Prostate gland (tissue), 2 donors: ENCODE measurements around the gene LRIT3. TPM values are rescaled to one million over a fixed set of nuclear protein-coding genes. Genes with fewer than 3 reads are reported as not detected.
A peak's percentile ranks its signal among the peaks of the same experiment; 100 is the strongest.

Experiments used
- DNase-seq: peaks from one replicate; pipeline ENCODE4 v3.0.0-alpha.2; 2019; ENCODE audit warnings: low spot score
- H3K27ac ChIP-seq, 2 donors: fragments of 200-600 bp; sonication (generic); 2 replicates each; pipeline ENCODE4 v1.5.1; 2017 to 2019
- H3K27me3 ChIP-seq: fragments of 200-600 bp; sonication (generic); replicated peaks from 2 replicates; pipeline ENCODE4 v1.5.1; 2019; ENCODE audit not compliant: insufficient read depth
- H3K36me3 ChIP-seq, 2 donors: fragments of 200-600 bp; sonication (generic); 1 replicate in 1 of 2; 2 replicates in 1 of 2; pipeline versions ENCODE4 v1.5.1 to v1.8.1; 2017 to 2019
- H3K4me1 ChIP-seq: fragments of 200-600 bp; sonication (generic); replicated peaks from 2 replicates; pipeline ENCODE4 v1.5.1; 2019
- H3K4me3 ChIP-seq, 2 donors: fragments of 200-600 bp; sonication (generic); 2 replicates each; pipeline ENCODE4 v1.5.1; 2017 to 2019
- H3K9me3 ChIP-seq: fragments of 200-600 bp; sonication (generic); 2 replicates; pipeline ENCODE4 v1.5.1; 2017
- POLR2A ChIP-seq: fragments of 450-650 bp; IDR thresholded peaks from one replicate; pipeline ENCODE4 v1.6.1; 2016; ENCODE audit warnings: antibody characterized with exemption, mild to moderate bottlenecking
- POLR2AphosphoS5 ChIP-seq: sonication (generic); formaldehyde crosslinking; IDR thresholded peaks from one replicate; pipeline ENCODE4 v1.6.1; 2017; ENCODE audit warnings: antibody characterized with exemption
- WGBS: methylation state at CpG from one replicate; pipeline ENCODE4 v1.1.5; 2018; 5-methylcytosine and 5-hydroxymethylcytosine counted together
- intact Hi-C: fragments of 100-400 bp; cut with DNase I; formaldehyde crosslinking; loops from one replicate; pipeline ENCODE4 v1.14.2; 2022
- total RNA-seq, 2 donors: library from RNA; depleted of rRNA; stranded (reverse); fragments of >200 nt; gene quantifications; one replicate each; pipeline ENCODE4 v1.1.0, GENCODE V29; 2016
- TF ChIP-seq, protein P1 (sequence below), 4 experiments: fragments of 200-600 bp in 2 of 4; fragments of 450-650 bp in 2 of 4; sonication (generic) in 2 of 4; IDR thresholded peaks; 1 replicate in 3 of 4; 2 replicates in 1 of 4; pipeline ENCODE4 v1.5.1; 2016 to 2019; ENCODE audit warnings: antibody characterized with exemption in 4 of 4, mild to moderate bottlenecking in 2 of 4, moderate library complexity in 2 of 4

Gene LRIT3
- total RNA-seq, 2 donors from 2014 or later: 0.11 to 0.27 TPM

DNA sequence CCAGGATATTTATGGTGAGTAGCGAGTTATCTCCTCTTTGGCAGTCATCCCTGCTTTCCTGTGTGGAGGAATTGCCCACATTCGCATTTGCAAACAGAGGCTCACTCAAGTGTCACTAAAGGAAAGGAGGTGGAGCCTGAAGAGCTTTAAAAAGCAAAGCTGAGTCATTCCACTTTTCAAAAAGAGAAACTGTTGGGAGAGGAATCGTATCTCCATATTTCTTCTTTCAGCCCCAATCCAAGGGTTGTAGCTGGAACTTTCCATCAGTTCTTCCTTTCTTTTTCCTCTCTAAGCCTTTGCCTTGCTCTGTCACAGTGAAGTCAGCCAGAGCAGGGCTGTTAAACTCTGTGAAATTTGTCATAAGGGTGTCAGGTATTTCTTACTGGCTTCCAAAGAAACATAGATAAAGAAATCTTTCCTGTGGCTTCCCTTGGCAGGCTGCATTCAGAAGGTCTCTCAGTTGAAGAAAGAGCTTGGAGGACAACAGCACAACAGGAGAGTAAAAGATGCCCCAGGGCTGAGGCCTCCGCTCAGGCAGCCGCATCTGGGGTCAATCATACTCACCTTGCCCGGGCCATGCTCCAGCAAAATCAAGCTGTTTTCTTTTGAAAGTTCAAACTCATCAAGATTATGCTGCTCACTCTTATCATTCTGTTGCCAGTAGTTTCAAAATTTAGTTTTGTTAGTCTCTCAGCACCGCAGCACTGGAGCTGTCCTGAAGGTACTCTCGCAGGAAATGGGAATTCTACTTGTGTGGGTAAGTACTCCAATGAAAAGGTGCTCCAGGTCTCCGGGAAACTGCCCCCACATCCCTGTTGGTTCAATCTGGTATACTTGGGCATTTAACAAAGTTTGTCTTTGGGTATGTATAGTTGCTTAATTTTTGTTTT is 65.0 kb downstream of the LRIT3 start, which contains the start of gene EGF:
TSS of gene EGF (plus strand) at position 178 of the 890 bp plus-strand sequence. CDS start at position 631, 453 bp downstream.
- no peak within 1 kb of the TSS for H3K4me3 ChIP-seq
- H3K9me3 ChIP-seq: no peaks in the 10 kb centered on the region
- peak within 1 kb of the TSS in 1 of 2 donors; percentile 20 for H3K27ac ChIP-seq
- TF ChIP-seq, protein P1, sequence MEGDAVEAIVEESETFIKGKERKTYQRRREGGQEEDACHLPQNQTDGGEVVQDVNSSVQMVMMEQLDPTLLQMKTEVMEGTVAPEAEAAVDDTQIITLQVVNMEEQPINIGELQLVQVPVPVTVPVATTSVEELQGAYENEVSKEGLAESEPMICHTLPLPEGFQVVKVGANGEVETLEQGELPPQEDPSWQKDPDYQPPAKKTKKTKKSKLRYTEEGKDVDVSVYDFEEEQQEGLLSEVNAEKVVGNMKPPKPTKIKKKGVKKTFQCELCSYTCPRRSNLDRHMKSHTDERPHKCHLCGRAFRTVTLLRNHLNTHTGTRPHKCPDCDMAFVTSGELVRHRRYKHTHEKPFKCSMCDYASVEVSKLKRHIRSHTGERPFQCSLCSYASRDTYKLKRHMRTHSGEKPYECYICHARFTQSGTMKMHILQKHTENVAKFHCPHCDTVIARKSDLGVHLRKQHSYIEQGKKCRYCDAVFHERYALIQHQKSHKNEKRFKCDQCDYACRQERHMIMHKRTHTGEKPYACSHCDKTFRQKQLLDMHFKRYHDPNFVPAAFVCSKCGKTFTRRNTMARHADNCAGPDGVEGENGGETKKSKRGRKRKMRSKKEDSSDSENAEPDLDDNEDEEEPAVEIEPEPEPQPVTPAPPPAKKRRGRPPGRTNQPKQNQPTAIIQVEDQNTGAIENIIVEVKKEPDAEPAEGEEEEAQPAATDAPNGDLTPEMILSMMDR (IDR thresholded peaks at IDR 0.05): no peak
- no peak for TF ChIP-seq POLR2A
- no peak for TF ChIP-seq POLR2AphosphoS5
- 57% methylated on average over 9 of the region's 9 CpGs for WGBS
- intact Hi-C loops: no loop called here
- no peak for DNase-seq
- no peaks in the 10 kb centered on the region for H3K27me3 ChIP-seq
- H3K4me1 ChIP-seq: no peaks in the 10 kb centered on the region
- no peaks in the 10 kb centered on the region for H3K36me3 ChIP-seq

GRCh38 chr4:109913596-109914241 is 65.8 kb downstream of the LRIT3 start:
- intact Hi-C loops: no loop called here
- WGBS: 81% methylated on average over 2 of the region's 2 CpGs
- no peak overlapping the region for H3K27ac ChIP-seq

GRCh38 chr4:109914322-109914721 is 66.4 kb downstream of the LRIT3 start:
- no peaks in the 10 kb centered on the region for H3K9me3 ChIP-seq
- peak overlapping the region in 1 of 2 donors; percentile 22 for H3K27ac ChIP-seq
- no peak overlapping the region for H3K4me3 ChIP-seq
- no peaks in the 10 kb centered on the region for H3K27me3 ChIP-seq
- H3K4me1 ChIP-seq: no peaks in the 10 kb centered on the region
- DNase-seq: no peak
- intact Hi-C loops: no loop called here
- 63% methylated on average over 3 of the region's 3 CpGs for WGBS
- TF ChIP-seq POLR2A: no peak
- TF ChIP-seq POLR2AphosphoS5: no peak
- TF ChIP-seq, protein P1 (IDR thresholded peaks at IDR 0.05): no peak
- no peaks in the 10 kb centered on the region for H3K36me3 ChIP-seq

More at GRCh38 chr4:109913596-109914241, 65.8 kb downstream of the LRIT3 start:
- no peaks in the 10 kb centered on the region for H3K36me3 ChIP-seq
- H3K4me3 ChIP-seq: no peak overlapping the region
- no peaks in the 10 kb centered on the region for H3K9me3 ChIP-seq
- H3K27me3 ChIP-seq: no peaks in the 10 kb centered on the region
- no peak for DNase-seq
- TF ChIP-seq, protein P1 (IDR thresholded peaks at IDR 0.05): no peak
- TF ChIP-seq POLR2AphosphoS5 (no peak), POLR2A (no peak)
- H3K4me1 ChIP-seq: no peaks in the 10 kb centered on the region

DNA sequence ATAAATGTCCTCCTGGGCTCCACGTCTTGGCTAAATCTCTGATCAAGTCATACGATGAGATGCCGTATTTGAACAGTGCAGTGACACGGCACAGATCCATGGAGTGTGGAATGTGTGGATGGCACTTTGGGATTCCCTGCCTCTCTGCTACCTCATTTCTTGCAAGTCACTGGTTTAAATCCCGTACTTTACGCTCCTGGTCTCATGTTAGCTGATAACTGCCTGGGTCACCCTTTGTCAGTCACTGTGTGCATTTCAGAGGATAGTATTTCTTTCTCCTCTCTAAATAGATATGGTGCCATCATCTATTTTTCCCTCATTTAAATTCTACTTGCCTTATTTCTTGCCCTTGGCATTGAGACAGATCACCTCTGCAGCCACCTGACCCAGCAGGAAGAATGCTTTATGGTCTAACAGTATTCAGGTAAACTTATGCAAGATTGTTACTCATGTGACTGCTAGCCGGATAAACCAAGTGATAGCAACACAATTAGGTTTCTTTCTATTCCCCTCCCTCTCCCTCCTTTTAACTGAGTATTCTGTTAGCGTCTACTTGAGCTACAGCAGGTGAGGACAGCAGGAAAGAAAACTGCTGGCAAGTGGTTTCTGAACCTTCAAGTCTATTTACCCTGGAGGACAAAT is 67.6 kb downstream of the LRIT3 start:
- no peak for DNase-seq
- intact Hi-C loops: no loop called here
- no peak overlapping the region for H3K4me3 ChIP-seq
- H3K36me3 ChIP-seq: no peaks in the 10 kb centered on the region
- TF ChIP-seq POLR2AphosphoS5: no peak
- no peak for TF ChIP-seq POLR2A
- TF ChIP-seq, protein P1 (IDR thresholded peaks at IDR 0.05): no peak
- 70% methylated on average over 8 of the region's 8 CpGs for WGBS
- H3K4me1 ChIP-seq: no peaks in the 10 kb centered on the region
- peak overlapping the region; percentile 8 to 36 for H3K27ac ChIP-seq
- H3K27me3 ChIP-seq: no peaks in the 10 kb centered on the region
- no peaks in the 10 kb centered on the region for H3K9me3 ChIP-seq
